GM18505 (cell line): ENCODE data around the gene EXOC6B.
"Not testable (repeated sequence)": the region's sequence is repeated elsewhere in the genome, so short reads cannot be mapped to it uniquely, and the experiment has no call there.

Experiments
- ATAC-seq: cut with Tn5 transposase; IDR thresholded peaks from one replicate; pipeline ENCODE4 v1.9.1; 2021; ENCODE audit not compliant: unreplicated experiment
- POLR2A ChIP-seq: IDR thresholded peaks from 4 replicates; pipeline ENCODE4 v1.6.1; 2011; ENCODE audit warnings: borderline replicate concordance; ENCODE audit not compliant: insufficient read depth, insufficient read length; ENCODE audit errors: extremely low read depth

Gene EXOC6B

DNA sequence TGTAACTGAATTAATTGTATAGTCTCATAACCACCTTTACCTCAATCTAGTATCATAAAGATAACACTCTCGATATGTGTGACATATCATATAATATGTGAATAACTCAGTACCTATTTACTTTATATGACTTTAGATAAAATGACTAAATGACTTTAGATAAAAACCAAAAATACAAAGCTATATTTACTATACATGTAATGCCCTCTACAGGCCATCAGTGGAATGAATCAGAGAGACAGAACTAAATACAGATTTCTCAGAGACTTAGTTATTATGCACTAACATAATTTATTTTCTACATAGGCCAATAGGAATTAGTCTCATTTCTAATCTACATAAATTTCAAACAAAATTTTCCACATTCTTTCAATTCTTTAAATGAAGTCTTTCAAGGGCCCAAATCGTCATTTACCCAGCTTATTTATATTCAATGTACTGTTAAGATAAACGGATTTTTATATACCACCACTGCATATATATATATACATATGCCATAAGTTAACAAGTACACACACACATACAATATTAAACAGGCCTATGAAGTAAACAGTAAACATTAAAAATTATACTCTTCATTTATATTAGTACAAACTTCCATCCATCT lies 219.9 kb downstream of the EXOC6B start:
- no peak for TF ChIP-seq POLR2A
- ATAC-seq, result no peak

DNA sequence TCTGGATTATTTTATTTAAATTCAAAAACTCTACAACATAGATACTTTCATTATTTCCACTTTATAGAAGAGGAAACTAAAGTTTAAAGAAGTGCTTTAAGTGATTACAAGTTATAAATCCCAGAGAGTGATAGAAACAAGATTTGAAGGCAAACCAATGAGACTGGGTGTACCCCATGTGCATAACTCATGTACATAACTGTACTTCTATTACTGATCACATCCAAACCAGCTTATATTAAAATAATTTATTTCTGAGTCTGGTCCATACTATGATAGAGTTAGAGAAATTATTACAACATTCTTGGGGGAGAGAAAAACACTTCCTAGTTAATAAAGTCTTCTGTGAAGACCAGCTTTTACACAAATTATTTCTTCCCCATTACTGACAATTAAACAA lies 221.4 kb downstream of the EXOC6B start:
- ATAC-seq, result no peak
- no peak for TF ChIP-seq POLR2A

DNA sequence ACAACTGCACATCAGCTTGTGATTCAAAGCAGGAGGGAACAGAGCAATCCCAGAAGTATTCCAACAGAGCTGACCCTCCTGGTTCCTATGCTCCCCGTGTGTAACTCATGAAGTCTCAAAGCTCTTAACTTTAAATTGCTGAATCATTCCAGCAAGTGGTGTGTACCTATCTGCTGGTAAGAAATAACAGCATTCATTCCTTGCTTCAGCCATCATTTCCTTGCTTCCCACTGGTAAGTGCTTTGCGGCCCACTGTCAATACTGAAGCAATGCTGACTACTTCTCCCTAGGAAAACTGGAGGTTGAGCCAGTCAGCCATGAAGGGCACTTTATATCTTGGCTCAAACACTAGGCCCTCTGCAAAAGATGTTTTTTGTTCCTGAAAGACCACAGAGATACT lies 222.4 kb downstream of the EXOC6B start:
- TF ChIP-seq POLR2A, result no peak

GRCh38 chr2:72602711-72603110 lies 223.1 kb downstream of the EXOC6B start:
- ATAC-seq, result no peak
- TF ChIP-seq POLR2A, result no peak

More for the DNA sequence above, 222.4 kb downstream of the EXOC6B start:
- no peak for ATAC-seq

DNA sequence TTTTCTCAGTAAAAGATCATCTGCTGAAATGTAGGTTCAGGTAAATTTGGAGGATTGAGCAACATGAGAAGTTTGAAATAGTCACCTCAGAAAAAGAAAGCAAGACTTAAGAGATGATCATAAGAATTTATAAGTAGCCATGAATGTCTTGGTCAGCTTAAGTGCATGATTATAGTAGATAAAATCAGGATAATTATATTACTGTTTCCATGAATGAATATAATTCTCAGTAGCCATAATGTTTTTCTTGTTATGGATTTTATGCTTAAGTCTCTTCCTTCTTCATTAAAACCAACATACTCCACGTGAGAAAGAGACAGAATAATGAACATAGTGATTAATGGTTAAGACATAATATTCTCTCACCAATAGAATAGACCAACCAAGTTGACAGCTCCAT lies 223.7 kb downstream of the EXOC6B start:
- no peak for TF ChIP-seq POLR2A
- ATAC-seq, result no peak

- not testable (repeated sequence) for ATAC-seq
These were observed 242.0 kb downstream of the EXOC6B start for GRCh38 chr2:72583836-72584235.

GRCh38 chr2:72583376-72583775 lies 242.5 kb downstream of the EXOC6B start:
- TF ChIP-seq POLR2A, result no peak
- no peak for ATAC-seq

DNA sequence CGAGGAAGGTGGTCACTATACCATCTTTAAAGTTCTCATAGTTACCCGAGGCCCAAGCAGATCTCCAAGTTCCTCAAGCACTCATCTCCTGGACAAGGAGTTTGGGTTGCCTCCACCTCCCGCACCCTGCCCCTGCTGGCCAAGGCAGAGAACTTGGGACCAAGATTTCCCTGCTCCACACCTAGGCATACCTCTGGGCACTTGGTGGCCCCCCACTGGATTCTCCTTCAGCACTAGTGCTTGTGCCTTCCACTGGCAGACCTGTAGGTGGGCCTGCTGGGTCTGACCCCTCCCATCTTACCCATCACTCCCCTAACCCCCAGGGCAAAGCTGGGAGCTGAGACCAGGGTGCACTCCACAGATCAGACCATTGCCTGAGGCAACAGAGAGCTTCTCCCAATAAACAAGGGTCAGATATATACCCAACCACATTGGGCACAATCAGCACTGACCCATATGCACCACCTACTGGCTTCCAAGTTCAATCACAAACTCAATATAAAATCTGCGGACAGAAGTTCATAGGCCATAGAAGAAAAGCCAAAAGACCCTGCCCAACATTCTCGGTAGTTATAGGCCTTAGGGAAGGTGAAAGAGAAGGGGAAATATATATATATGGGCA lies 244.2 kb downstream of the EXOC6B start:
- TF ChIP-seq POLR2A, result no peak
- ATAC-seq, result no peak

GRCh38 chr2:72579591-72580180 lies 246.1 kb downstream of the EXOC6B start:
- TF ChIP-seq POLR2A, result no peak
- ATAC-seq, result no peak

- TF ChIP-seq POLR2A, result no peak
- no peak for ATAC-seq
These were observed 249.0 kb downstream of the EXOC6B start for GRCh38 chr2:72576861-72577260.

DNA sequence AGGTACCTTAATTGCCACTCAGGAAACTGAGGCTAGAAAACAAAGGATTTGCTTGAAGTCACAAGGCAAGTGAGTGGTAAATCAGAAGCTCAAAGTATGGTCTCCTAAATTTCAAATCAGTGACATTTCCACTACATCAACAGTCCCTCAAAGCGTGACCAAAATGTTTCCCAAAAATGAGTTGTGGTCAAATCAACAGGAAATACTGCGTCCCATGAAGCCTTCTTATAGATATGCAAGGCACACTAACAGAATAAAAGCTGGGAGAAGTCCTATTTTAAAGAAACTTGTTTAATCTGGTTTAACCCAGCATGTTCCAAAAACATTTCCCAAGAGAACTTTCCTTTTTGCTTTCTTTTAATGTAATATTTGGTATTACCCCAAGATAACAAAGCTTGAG lies 249.4 kb downstream of the EXOC6B start:
- no peak for ATAC-seq
- no peak for TF ChIP-seq POLR2A

DNA sequence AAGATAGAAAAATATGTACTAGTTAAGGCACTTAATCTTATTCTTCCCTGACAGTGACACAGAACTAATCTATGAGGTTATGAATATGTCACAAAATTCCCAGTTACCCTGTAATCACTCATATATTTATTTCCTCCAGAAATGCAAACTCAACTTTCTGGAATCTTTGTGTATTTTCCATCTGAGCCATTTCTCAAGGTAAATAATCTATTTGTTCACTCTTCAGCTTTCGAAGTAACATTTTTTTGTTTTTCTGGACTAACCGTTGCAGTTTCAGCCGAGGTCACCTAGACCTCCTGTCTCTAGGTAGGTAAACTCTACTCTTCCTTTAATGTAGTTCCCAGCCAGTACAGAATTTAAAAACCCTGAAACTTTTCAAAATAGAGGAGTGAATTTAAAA lies 250.9 kb downstream of the EXOC6B start:
- no peak for TF ChIP-seq POLR2A
- no peak for ATAC-seq

- no peak for TF ChIP-seq POLR2A
- no peak for ATAC-seq
These were observed 252.6 kb downstream of the EXOC6B start for GRCh38 chr2:72573232-72573631.

DNA sequence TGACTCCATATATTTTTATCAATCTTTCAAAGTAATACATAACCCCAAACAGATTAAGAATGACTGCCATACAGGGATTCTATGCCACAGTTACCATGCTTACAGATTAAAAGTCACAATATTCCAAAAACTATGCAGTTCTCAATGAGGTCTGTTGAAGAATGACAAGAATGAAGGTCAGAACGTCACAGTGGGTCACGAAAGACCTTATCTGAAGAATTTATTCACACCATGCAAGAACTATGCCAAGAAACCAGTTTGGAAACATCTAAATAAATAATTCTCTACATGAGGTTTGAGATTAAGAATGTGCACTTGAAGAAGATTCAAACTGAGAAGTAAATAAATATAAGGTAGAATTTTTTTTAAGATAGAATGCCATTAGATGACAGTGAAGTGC lies 253.3 kb downstream of the EXOC6B start:
- no peak for ATAC-seq
- TF ChIP-seq POLR2A, result no peak
